Sigmoid colon (tissue), 4 donors: ENCODE results near the gene CAGE1.

ENCODE experiments used
- CTCF ChIP-seq, 4 experiments: fragments of 450-650 bp in 3 of 4; fragments of 200-600 bp in 1 of 4; IDR thresholded peaks; one replicate each; pipeline ENCODE4 v1.5.1; 2016 to 2019; ENCODE audit warnings: antibody characterized with exemption in 4 of 4, mild to moderate bottlenecking in 3 of 4, moderate library complexity in 2 of 4
- POLR2A ChIP-seq, 2 donors: fragments of 450-650 bp; IDR thresholded peaks; one replicate each; pipeline ENCODE4 v1.6.1; 2016; ENCODE audit warnings: antibody characterized with exemption in 2 of 2, mild to moderate bottlenecking in 2 of 2, moderate library complexity in 2 of 2
- POLR2AphosphoS5 ChIP-seq, 4 donors: sonication (generic); formaldehyde crosslinking; IDR thresholded peaks; one replicate each; pipeline ENCODE4 v1.6.1; 2017; ENCODE audit warnings: antibody characterized with exemption in 4 of 4

- no peak for TF ChIP-seq CTCF (IDR thresholded peaks at IDR 0.05)
- no peak for TF ChIP-seq POLR2AphosphoS5 (IDR thresholded peaks at IDR 0.05)
- peak in 1 of 2 donors; percentile 3 for TF ChIP-seq POLR2A (IDR thresholded peaks at IDR 0.05)
Observed at GRCh38 chr6:7313505-7314165, 75.9 kb downstream of the CAGE1 start.
